Parathyroid adenoma (tissue), 2 donors: ENCODE measurements around the gene BTBD7.

Experiments used
- H2AFZ ChIP-seq: fragments of 300-600 bp; sonication (generic); one replicate; pipeline ENCODE4 v1.7.0; 2017; ENCODE audit warnings: antibody characterized with exemption, mild to moderate bottlenecking
- H3K27ac ChIP-seq: fragments of 300-600 bp; sonication (generic); one replicate; pipeline ENCODE4 v1.7.0; 2017
- H3K27me3 ChIP-seq: fragments of 300-600 bp; sonication (generic); one replicate; pipeline ENCODE4 v1.7.0; 2017; ENCODE audit warnings: low read length; ENCODE audit not compliant: control insufficient read depth, insufficient read depth
- H3K36me3 ChIP-seq: fragments of 300-600 bp; sonication (generic); one replicate; pipeline ENCODE4 v1.7.0; 2017; ENCODE audit warnings: low read length; ENCODE audit not compliant: control insufficient read depth, insufficient read depth
- H3K4me1 ChIP-seq: fragments of 300-600 bp; sonication (generic); one replicate; pipeline ENCODE4 v1.7.0; 2017; ENCODE audit warnings: control low read depth
- H3K4me2 ChIP-seq: fragments of 300-600 bp; sonication (generic); one replicate; pipeline ENCODE4 v1.7.0; 2017; ENCODE audit warnings: low read length
- H3K4me3 ChIP-seq: fragments of 300-600 bp; sonication (generic); one replicate; pipeline ENCODE4 v1.7.0; 2017; ENCODE audit warnings: low read depth, low read length
- H3K79me2 ChIP-seq: fragments of 300-600 bp; sonication (generic); one replicate; pipeline ENCODE4 v1.7.0; 2017; ENCODE audit warnings: control low read depth
- H3K9ac ChIP-seq: fragments of 300-600 bp; sonication (generic); one replicate; pipeline ENCODE4 v1.7.0; 2017; ENCODE audit warnings: mild to moderate bottlenecking
- H3K9me3 ChIP-seq: fragments of 300-600 bp; sonication (generic); one replicate; pipeline ENCODE4 v1.7.0; 2017; ENCODE audit warnings: low read length; ENCODE audit not compliant: control insufficient read depth
- CTCF ChIP-seq: fragments of 300-600 bp; sonication (generic); IDR thresholded peaks from one replicate; pipeline ENCODE4 v1.7.0; 2017; ENCODE audit warnings: antibody characterized with exemption, mild to moderate bottlenecking
- donor health status: primary hyperparathyroidism.

The BTBD7 gene

GRCh38 chr14:93346926-93347721 is 14.3 kb upstream of the BTBD7 start, which contains the start of gene COX8C:
Gene COX8C (plus strand): TSS chr14:93347182. CDS start chr14:93347269, 87 bp downstream.
- H3K36me3 ChIP-seq: no peaks in the 10 kb centered on the region
- H3K4me1 ChIP-seq: peaks cover 7% of the 10 kb centered on the region
- H2AFZ ChIP-seq: no peak within 1 kb of the TSS
- no peak for TF ChIP-seq CTCF
- H3K27ac ChIP-seq: no peak within 1 kb of the TSS
- H3K4me3 ChIP-seq: no peak within 1 kb of the TSS
- H3K27me3 ChIP-seq: no peaks in the 10 kb centered on the region
- H3K4me2 ChIP-seq: no peak within 1 kb of the TSS
- no peaks in the 10 kb centered on the region for H3K79me2 ChIP-seq
- H3K9me3 ChIP-seq: no peaks in the 10 kb centered on the region
- H3K9ac ChIP-seq: no peak within 1 kb of the TSS

GRCh38 chr14:93343797-93344196 is 11.0 kb upstream of the BTBD7 start:
- H3K4me3 ChIP-seq: no peak overlapping the region
- peak overlapping the region; percentile 27 for H3K4me2 ChIP-seq
- H3K9ac ChIP-seq: no peak overlapping the region
- TF ChIP-seq CTCF: no peak
- H3K79me2 ChIP-seq: no peaks in the 10 kb centered on the region
- no peaks in the 10 kb centered on the region for H3K36me3 ChIP-seq
- H3K27ac ChIP-seq: no peak overlapping the region
- H3K9me3 ChIP-seq: no peaks in the 10 kb centered on the region
- no peaks in the 10 kb centered on the region for H3K27me3 ChIP-seq
- peak overlapping the region; percentile 10 for H2AFZ ChIP-seq
- H3K4me1 ChIP-seq: peaks cover 7% of the 10 kb centered on the region

GRCh38 chr14:93343266-93343665 is 10.4 kb upstream of the BTBD7 start:
- H3K4me1 ChIP-seq: peaks cover 7% of the 10 kb centered on the region
- H3K79me2 ChIP-seq: no peaks in the 10 kb centered on the region
- no peak overlapping the region for H3K9ac ChIP-seq
- no peaks in the 10 kb centered on the region for H3K27me3 ChIP-seq
- H3K36me3 ChIP-seq: no peaks in the 10 kb centered on the region
- TF ChIP-seq CTCF: no peak
- no peak overlapping the region for H3K27ac ChIP-seq
- H2AFZ ChIP-seq: no peak overlapping the region
- H3K4me3 ChIP-seq: no peak overlapping the region
- no peak overlapping the region for H3K4me2 ChIP-seq
- no peaks in the 10 kb centered on the region for H3K9me3 ChIP-seq

GRCh38 chr14:93337884-93338283 is 5.0 kb upstream of the BTBD7 start:
- no peak overlapping the region for H3K27ac ChIP-seq
- no peaks in the 10 kb centered on the region for H3K9me3 ChIP-seq
- no peak overlapping the region for H3K9ac ChIP-seq
- peaks cover 2% of the 10 kb centered on the region for H3K4me1 ChIP-seq
- no peak overlapping the region for H3K4me3 ChIP-seq
- TF ChIP-seq CTCF: no peak
- no peaks in the 10 kb centered on the region for H3K36me3 ChIP-seq
- H3K79me2 ChIP-seq: no peaks in the 10 kb centered on the region
- H3K27me3 ChIP-seq: no peaks in the 10 kb centered on the region
- H2AFZ ChIP-seq: no peak overlapping the region
- H3K4me2 ChIP-seq: no peak overlapping the region
